Measurements from ENCODE around the gene PROSER2.

The PROSER2 gene

DNA sequence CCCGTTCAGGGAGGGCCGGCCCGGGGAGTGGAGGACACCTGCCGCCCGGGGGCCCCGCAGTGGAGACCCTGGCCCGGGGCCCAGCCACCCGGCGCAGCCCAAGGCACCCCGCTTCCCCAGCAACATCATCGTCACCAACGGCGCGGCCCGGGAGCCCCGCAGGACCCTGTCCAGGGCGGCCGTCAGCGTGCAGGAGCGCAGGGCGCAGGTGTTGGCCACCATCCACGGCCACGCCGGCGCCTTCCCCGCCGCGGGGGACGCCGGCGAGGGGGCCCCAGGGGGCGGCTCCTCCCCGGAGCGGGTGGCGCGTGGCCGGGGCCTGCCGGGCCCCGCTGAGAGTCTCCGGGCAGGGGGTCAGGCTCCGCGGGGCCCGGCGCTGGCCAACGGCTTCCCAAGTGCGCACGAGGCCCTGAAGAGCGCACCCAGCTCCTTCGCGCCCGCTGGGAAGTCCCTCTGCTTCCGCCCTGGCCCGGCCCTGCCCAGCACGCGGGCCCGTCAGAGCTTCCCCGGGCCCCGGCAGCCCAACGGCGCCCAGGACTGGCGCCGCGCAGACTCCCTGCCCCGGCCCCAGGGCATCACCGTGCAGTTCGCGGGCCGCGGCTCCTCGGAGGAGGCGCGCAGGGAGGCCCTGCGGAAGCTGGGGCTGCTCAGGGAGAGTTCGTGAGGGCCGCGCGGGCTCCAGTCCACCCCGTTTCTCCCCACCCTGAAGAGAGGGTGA lies 46.7 kb downstream of the PROSER2 start:
- DNase-seq: no peak

DNA sequence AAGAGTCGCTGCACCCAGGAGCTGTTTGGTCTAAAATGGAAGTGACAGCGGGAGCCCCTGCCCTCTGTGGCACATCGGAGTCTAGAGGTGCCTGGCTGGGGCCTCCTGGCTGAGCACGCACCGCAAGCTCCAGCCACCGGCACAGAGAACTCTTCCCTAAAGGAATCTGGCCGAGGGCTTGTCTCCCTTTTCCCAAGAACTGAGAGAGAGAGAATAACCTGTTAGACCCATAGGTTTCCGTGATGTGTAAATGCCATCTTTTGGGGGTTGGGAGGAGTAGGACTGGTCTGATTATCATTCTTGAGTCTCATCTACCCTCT lies 47.3 kb downstream of the PROSER2 start:
- no peak for DNase-seq

DNA sequence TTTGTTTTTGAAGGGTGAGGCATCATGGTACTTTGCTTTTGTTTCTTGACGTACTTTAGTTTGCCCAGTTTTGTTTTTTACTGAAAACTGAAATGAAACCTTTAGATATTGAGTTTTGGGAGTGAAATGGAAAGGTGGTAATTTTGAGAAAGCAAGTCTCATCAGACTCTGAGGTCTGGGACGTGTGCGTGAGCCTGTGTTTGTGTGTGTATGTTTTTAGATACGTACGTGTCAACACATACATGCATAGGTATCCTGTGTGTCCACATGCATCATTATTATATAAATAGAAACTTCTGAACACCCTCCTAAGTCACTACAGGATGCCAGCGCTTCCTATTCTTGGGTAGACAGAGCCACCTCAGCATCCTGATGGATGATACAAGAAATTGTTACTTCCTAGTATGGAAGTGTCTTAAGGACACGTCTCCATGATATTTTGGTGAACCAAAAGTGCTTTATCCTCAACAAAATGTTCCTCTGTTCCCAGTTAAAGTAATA lies 47.8 kb downstream of the PROSER2 start:
- no peak for DNase-seq

DNA sequence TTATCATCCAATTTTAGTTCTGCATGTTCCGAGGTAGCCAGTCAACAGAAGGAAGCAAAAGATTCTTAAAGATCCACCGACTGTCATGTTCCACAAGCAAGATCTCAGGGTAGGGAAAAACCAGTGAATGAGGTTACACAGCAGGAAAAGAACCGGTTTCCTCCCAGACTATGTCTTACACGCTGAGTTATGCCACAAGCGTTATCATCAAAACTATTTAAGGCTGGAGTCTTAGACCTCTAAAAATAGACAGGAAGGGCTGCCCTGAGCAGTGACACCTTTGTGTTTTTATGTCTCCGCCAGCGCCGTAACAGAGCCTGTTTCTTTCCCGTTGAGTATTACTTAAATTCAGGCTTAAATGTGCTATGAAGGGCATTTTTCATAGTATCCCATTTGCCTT lies 48.3 kb downstream of the PROSER2 start:
- DNase-seq: no peak

DNA sequence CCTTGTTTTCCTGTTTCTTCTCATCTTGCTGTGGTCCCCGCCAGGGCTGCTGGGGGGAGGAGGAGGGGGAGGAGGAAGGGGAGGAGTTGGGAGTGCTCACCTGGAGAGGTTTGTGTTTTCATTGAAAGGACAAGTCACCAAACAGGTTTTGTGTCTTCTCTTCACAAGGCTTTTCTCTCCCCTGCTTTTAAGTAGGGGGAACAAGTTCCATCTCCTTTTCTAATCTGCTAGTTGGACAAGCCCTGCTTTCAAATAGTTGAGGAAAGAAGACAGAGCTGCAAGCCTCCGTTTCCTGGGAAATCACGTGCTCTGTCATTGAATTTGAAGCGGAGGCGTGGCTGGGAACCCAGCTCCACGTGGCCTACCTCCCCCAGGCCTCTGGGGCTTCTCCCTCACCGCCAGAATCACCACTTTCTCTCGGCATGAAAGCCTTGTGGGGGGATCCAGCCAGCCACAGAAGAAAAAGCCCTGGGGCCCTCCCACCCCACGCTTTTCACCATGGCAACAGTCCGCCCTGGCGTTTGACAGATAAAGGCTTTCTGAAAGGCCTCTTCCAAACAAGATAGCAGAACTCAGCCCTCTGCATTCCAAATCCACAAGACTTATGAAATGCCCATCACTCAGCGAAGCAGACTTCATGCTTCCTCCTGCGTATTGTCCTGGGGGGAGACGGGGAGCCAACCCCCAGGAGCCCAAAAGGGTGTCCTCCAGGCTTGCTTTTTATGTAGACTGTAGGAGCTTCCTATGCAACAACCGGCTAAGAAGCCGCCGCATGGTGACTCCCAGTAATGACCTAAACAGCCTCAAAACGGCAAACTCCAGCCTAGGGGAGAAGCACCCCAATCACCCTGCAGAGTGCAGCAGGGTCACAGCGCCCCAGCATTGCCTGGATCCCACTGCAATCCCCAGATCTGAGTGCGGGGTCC lies 51.7 kb downstream of the PROSER2 start:
- peak; percentile 34 to 50 for DNase-seq

DNA sequence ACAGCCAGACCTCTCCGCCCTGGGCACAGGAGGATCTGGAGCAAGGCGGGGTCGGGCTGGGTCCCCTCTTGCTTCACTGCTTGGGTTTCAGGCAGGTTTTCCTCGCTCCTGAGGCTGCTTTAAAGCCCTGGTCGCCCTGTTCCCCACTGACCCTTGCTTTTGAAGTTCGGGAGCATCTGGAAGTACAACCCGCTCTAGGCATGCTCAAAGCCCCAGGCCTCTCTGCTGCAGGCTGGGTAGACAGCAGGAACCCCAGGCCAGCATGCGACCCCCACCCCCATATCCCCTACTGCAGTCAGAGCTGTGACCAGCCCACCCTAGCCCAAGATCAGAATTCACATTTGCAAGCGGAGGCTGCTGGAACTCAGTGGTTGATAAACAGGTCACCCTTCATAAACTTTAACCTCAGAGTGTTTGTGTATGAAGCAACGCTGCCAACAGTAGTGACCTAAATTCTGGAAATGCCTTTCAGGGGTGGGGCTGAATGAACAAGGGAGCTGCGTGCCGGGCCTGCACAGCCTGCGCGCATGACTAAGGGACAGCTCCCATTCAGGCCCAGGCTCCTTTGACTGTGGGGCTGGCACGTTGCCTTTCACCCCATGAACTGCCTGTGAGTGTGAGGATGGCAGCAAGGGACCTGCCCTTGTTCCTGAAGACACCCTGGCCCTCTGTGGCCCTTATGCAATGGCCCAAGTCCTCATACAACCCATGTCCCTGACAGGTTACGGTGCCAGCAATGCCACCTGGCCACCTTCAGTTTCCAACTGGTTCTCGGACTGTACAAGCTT lies 52.5 kb downstream of the PROSER2 start:
- DNase-seq: no peak

DNA sequence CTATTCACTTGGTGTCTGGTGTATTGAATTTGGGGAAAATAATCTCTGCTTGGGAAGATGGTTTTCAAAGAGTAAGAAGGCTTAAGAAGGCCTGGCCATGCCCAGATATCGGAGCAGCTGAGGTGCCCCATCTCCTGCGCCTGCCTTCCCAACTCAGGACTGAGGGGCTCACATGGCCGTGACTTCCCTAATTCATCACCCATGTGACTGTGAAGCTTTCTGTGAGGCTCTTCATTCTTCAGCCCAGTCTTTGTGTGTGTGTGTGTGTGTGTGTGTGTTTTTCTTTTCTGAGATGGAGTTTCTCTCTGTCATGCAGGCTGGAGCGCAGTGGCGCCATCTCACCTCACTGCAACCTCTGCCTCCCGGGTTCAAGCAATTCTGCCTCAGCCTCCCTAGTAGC lies 53.2 kb downstream of the PROSER2 start:
- no peak for DNase-seq

DNA sequence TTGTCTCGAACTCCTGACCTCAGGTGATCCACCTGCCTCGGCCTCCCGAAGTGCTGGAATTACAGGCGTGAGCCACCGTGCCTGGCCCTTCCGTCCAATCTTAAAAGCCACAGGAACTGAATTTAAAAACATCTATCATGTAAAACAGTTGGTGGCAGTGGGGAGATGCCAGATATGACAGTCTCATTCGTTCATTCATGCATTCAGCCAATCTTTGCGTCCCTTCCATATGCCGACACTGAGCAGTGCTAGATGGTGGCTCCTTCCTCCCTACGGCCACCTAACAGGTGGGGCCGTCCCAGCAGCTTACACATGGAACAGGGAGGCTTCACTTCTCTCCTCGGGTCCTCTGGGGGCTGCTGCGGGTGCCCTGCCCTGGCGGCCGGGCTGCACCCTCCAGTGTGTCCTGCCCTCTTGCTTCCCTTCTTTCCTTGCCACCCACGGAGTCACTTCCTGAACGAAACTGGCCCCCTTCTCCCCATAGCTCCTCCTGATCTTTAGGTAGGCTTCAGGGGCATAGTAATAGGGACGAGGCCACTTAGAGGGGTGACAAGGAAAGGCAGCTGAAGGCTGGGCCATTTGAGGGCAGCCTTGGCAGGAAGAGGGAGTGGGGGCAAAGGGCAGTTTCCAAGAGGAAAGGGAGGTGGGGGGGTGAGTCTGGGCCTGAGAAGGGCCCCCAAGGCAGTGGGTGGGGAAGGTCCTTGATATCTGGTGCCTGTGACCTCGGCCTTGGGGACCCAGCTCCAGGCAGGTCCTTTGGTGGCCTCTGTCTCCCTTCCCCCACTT lies 53.8 kb downstream of the PROSER2 start:
- no peak for DNase-seq

DNA sequence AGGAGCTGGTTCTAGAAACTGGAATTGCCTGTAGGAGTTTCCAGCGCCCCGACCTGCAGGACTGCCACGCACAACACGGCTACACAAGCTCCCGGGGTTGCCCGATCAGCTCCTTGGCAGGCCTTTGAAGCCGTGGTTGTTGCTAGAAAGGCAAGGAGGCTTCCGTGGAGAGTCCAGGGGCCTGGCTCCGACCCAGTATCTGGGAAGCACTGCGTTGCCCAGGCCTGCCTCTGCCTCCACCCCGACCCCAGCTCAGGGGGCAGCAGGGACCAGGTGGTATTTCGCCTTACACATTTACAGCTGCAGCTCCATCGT lies 54.4 kb downstream of the PROSER2 start:
- DNase-seq: no peak

DNA sequence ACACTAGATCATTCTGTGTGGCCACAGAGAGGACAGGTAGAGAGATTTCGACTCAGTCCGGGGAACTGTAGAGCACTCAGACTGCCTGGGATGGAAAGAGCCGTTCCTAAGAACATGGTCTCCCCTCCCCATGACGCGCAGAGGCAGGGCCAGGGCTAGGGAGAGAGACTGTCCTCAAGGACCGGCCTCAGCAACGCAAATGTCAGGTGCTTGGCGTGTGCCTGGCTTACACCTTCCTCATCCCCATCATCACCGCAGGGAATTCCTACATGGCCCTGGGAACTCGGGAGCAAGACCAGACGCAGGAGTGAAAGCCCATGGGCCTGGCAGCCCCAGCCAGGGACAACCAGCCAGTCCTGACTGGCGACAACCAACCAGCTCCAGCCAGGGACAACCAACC lies 55.6 kb downstream of the PROSER2 start:
- no peak for DNase-seq

DNA sequence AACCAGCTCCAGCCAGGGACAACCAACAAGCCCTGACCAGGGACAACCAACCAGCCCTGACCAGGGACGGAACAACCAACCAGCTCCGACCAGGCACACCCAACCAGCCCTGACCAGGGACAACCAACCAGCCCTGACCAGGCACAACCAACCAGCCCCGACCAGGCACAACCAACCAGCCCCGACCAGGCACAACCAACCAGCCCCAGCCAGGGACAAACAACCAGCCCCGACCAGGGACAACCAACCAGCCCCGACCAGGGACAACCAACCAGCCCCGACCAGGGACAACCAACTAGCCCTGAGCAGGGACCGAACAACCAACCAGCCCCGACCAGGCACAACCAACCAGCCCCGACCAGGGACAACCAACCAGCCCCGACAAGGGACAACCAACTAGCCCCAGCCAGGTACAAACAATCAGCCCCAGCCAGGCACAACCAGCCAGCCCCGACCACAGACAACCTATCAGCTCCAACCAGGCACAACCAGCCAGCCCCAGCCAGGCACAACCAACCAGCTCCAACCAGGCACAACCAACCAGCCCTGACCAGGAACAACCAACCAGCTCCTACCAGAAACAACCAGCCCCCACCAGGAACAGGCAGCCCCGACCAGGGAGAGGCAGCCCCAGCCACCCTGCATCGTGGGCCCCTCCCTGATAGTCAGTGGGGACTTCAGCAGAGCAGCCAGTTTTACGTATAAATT lies 56.4 kb downstream of the PROSER2 start:
- no peak for DNase-seq

DNA sequence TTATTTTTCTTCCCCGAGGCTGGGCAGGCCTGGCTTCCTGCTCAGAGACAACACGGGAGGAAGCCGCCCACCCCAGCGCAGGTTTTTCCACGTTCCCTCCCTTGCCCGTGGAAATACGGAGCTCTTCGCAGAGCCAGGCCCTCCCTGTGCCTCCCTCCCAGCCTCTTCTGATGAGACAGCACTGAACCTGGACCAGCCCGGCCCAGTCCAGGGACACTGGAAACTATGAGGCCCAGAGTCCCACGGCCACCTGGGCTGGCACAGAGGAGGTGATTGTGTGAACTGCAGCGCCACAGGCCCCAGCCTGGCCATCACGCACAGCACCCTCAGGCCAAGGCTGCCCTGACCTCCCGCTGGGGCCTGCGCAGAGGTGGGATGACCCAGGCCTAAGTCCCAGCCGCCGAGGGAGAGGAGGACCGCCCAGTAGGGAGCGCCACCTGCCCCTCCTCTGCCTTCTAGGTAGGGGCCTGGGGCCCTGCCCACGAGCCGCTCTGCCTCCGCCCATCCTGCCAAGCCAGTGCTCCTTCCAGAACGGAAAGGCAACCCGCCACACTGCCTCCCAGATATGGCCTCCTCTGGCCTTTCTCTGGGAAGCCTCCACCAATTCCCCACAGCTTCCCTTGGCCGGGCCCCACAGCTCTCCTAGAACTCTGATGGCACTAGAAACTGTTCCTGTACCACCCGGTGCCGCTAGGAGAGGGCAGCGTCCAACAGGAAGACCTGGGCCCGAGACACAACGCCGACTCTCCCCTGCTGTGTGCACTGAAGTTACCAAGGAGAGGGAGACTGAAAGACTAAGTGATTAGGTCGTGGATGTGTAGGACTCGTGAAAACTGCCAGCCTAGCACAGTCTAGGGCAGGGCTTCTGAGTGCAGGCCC lies 57.2 kb downstream of the PROSER2 start:
- no peak for DNase-seq

DNA sequence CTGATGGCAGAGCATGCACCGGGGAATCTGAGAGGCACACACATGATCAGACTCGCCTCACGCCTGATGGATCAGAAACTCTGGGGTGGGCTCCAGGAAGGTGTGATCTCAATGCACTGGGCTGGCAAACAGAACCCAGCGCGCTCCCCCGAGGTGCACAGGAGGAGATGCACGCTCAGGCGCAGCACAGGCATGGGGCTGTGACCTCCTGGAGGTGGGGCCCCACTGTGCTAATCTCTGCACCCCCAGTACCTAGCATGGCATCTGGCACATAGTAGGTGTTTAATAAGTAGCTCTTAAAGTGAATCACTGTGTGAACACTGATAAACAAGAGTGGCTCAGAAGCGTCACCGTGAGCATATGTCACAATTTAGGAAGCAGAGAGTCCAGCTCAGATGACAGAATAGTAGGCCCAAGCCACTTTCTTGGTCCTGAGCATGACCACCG lies 57.9 kb downstream of the PROSER2 start:
- DNase-seq: no peak

DNA sequence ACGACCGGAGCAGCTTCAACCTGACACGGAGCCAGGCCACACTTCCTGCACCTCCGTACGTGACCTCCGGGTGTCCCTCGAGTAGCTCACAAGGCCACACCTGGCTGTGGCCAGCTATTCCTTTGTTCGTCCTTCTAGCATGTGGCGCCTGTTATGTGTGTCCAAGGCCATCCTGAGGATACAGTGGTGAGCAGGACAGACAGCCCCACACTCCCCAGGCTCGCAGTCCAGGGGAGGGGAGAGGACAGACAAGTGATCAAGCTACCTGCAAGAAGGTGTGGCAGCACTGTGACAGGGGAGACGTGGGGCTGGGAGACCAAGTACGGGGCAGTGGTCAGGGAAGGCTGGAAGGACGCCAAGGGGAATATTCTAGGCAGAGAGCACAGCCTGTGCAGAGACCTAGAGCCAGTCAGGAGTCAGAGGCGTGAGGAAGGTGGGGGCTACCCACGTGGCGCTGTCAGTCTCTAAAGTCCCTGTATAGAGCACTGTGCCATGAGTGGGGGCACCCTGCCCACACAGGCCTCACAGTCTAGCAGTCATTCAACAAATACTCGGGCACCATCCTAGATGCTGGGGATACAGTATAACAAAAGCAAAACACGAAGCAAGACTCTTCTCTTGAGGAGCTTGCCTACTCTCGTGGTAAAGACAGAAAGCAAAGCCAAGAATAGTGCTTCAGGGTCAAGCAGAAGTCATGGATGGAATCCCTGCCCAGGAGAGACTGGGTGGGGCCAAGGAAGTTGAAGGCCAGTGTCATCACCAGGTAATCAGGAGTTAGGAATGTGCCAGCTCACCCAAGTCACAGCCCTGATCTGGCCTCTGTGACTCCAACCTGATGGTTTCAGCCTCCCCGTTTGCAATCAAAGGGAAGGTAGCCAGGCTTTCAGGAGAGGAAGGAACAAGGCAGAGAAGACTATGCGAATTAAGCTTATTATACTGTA lies 58.6 kb downstream of the PROSER2 start:
- no peak for DNase-seq

DNA sequence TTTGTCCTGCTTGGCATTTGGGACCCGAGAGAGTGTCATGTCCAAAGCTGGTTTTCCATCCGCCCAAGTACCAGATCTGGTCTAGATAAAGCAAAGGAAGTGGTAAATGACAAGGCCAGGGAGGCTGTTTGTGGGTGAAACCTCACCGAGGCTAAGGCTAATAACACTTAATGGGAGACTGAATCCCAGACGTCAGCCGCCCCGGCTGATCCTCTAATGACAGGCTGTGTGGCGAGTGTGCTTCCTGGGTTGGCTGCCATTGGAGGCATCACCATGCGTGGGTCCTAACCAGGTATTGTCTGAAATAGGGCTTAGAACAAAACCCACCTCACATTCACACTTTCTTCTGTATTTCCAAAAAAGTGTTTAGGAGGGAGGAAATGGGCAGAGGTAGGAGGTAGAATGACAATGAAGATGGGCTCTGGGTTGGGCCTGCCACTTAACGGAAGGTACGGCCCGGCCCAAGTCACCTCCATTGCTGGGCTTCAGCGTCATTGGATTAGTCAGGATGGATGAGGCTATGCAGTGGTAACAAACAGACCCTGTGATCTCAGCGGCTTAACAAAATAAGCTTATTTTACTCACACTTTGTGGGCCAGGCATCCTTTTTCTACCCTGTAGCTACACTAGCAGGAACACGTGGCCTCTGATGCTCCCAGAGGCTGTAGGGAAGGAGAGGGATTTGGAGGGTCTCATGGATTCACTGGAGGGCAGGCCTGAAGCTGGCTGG lies 59.7 kb downstream of the PROSER2 start:
- DNase-seq: no peak

DNA sequence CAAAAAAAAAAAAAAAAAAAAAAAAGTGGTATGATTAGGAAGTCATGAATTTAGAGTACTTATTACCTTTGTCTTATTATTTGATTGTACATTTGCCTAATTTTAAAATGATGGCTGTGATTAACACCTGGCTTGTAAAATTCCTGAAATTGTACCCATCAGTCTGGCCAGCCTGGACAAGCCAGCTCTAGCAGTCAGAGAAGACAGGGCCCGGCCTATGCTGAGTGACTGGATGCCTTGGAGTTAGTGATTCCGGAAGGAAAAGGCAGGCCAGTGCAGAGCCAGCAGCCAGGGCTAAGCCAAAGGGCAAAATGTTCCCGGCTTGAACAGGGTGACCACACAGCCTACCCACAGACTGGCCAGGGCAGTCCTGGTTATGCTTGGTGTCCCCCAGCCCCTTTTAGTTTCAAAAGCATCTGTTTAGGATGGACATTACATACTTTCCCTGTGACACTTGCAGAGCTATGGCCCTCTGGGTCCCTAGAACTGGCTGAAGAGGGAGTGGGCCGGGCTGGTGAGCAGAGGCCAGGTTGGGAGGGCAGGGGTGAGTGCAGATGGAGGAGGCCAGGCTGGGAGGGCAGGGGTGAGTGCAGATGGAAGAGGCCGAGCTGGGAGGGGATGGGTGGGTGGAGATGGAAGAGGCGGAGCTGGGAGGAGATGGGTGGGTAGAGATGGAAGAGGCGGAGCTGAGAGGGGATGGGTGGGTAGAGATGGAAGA lies 61.7 kb downstream of the PROSER2 start:
- no peak for DNase-seq

DNA sequence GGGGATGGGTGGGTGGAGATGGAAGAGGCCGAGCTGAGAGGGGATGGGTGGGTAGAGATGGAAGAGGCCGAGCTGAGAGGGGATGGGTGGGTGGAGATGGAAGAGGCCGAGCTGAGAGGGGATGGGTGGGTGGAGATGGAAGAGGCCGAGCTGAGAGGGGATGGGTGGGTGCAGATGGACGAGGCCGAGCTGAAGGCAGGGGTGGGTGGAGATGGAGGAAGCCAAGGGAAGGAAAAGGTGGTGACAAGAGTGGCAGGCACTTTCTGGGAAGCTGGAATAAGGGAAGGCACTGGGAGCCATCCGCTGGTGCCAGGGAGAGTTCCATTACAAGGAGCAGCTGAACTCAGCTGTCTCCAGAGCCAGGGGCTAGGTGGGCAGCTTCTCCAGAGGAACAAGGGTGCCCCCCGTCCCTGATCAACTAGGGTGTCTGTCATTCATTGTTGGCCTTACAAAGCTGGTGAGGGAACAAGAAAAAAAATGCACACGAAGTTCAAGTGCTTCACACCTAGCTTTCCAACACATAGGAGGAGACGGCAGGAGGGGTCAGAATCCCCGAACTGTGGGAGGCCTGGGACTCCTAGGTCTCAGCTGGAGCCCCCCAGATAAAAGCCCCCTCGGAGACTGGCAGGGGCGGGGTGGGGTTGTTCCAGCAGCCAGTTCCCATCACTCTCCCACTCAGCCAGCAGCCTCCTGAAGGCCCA lies 62.4 kb downstream of the PROSER2 start:
- no peak for DNase-seq

DNA sequence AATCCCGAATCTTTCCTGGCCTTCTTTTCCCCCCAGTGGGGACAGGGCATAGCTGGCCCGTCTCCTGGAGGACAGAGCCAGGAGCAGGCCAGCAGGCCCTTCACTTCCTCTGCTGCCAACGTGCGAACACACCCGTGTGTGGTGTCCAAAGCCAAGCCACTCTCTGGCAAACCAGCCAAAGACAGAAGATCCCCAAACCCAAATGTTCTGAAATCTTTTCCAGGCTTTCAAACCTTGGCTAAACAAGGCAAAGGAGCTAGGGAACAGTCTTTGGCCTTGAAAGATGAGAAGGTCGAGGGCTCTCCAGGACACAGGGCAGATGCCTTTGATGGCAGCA lies 63.0 kb downstream of the PROSER2 start:
- no peak for DNase-seq
